ENCODE measurements around the gene ENDOD1. TPM values are rescaled to one million over a fixed set of nuclear protein-coding genes. Genes with fewer than 3 reads are reported as not detected.
"Not testable (repeated sequence)": the region's sequence is repeated elsewhere in the genome, so short reads cannot be mapped to it uniquely, and the experiment has no call there.

The ENDOD1 gene
- total and polyA plus RNA-seq, 9 donors, result 41.5 to 80.9 (median 63.6) TPM

DNA sequence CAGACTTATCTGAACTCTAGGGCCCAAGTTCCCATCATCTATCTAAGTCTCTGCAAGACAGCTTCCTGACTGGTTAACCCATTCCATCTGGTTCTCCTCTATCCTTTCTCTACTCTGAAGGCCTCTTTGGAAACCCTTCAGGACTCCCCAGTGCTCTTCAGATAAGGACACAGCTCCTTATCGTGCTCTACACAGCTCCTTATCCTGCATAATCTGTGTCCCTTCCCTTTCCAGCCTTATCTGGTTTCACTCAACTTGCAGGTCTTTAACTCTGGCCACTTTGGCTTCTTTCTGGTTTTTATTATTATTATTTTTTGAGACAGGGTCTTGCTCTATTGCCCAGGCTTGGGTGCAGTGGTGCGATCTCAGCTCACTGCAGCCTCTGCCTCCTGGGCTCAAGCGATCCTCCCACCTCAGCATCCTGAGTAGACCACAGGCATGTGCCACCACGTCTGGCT, 10.6 kb downstream of the ENDOD1 start:
- 79% methylated on average over 2 of the region's 4 CpGs for WGBS (ENCODE audit: insufficient coverage)
- Histone ChIP-seq H3K27me3 (ENCODE audit: control insufficient read depth, insufficient read depth, low read length) (no peaks in the 10 kb centered on the region), H3K36me3 (ENCODE audit: control insufficient read depth, insufficient read depth, low read length) (peaks cover 8% of the 10 kb centered on the region), H3K27ac (ENCODE audit: low read length) (no peak overlapping the region), H3K4me1 (ENCODE audit: control insufficient read depth, insufficient read depth, low read length) (peaks cover 58% of the 10 kb centered on the region), H3K9me3 (replicated peaks; ENCODE audit: control insufficient read depth, low read depth, low read length) (no peaks in the 10 kb centered on the region), H3K4me3 (ENCODE audit: low read length) (no peak overlapping the region)
- DNase-seq, result no peak

GRCh38 chr11:95100856-95101507, 11.3 kb downstream of the ENDOD1 start:
- no peak overlapping the region for H3K4me3 ChIP-seq (ENCODE audit: low read length)
- peak; percentile 82 for DNase-seq
- H3K36me3 ChIP-seq (ENCODE audit: control insufficient read depth, insufficient read depth, low read length), result peaks cover 10% of the 10 kb centered on the region
- H3K4me1 ChIP-seq (ENCODE audit: control insufficient read depth, insufficient read depth, low read length), result peaks cover 61% of the 10 kb centered on the region
- H3K9me3 ChIP-seq (replicated peaks; ENCODE audit: control insufficient read depth, low read depth, low read length), result no peaks in the 10 kb centered on the region
- no peaks in the 10 kb centered on the region for H3K27me3 ChIP-seq (ENCODE audit: control insufficient read depth, insufficient read depth, low read length)
- H3K27ac ChIP-seq (ENCODE audit: low read length), result peak overlapping the region; percentile 54
- WGBS (ENCODE audit: insufficient coverage), result 60% methylated on average over 1 of the region's 6 CpGs

- no peaks in the 10 kb centered on the region for H3K9me3 ChIP-seq (replicated peaks; ENCODE audit: control insufficient read depth, low read depth, low read length)
- H3K36me3 ChIP-seq (ENCODE audit: control insufficient read depth, insufficient read depth, low read length), result peaks cover 13% of the 10 kb centered on the region
- DNase-seq, result peak; percentile 37
- H3K27me3 ChIP-seq (ENCODE audit: control insufficient read depth, insufficient read depth, low read length), result no peaks in the 10 kb centered on the region
- peaks cover 65% of the 10 kb centered on the region for H3K4me1 ChIP-seq (ENCODE audit: control insufficient read depth, insufficient read depth, low read length)
- H3K27ac ChIP-seq (ENCODE audit: low read length), result peak overlapping the region; percentile 54
- no CpG with 5 or more reads among the region's 1 CpG for WGBS (ENCODE audit: insufficient coverage)
- no peak overlapping the region for H3K4me3 ChIP-seq (ENCODE audit: low read length)
Measured at GRCh38 chr11:95101935-95102334, 12.3 kb downstream of the ENDOD1 start.

DNA sequence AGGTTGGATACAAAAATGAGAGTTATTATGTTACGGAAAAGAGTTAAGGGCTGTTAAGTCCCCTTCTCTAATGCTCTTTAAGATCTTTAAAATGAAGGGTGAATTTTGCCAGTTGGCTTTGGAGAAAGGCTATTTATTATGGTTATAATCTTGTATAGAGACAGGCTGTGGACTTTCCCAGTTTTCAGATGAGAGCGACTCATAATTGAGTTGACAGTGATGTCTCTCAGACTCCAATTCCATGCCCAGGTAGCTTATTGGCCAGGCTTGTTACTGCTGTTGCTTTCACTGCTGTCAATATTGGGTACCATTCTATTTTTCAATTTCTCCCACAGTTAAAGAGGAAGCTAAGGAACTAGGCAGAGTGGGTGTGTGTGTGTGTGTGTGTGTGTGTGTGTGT, 13.1 kb downstream of the ENDOD1 start:
- no peaks in the 10 kb centered on the region for H3K27me3 ChIP-seq (ENCODE audit: control insufficient read depth, insufficient read depth, low read length)
- peak overlapping the region; percentile 31 for H3K27ac ChIP-seq (ENCODE audit: low read length)
- H3K4me1 ChIP-seq (ENCODE audit: control insufficient read depth, insufficient read depth, low read length), result peaks cover 67% of the 10 kb centered on the region
- H3K9me3 ChIP-seq (replicated peaks; ENCODE audit: control insufficient read depth, low read depth, low read length), result no peaks in the 10 kb centered on the region
- no peak for DNase-seq
- H3K4me3 ChIP-seq (ENCODE audit: low read length), result no peak overlapping the region
- WGBS (ENCODE audit: insufficient coverage), result 100% methylated on average over 1 of the region's 2 CpGs
- H3K36me3 ChIP-seq (ENCODE audit: control insufficient read depth, insufficient read depth, low read length), result peaks cover 13% of the 10 kb centered on the region

GRCh38 chr11:95103701-95104100, 14.1 kb downstream of the ENDOD1 start:
- DNase-seq, result no peak
- Histone ChIP-seq H3K36me3 (ENCODE audit: control insufficient read depth, insufficient read depth, low read length) (peaks cover 11% of the 10 kb centered on the region), H3K27me3 (ENCODE audit: control insufficient read depth, insufficient read depth, low read length) (no peaks in the 10 kb centered on the region), H3K9me3 (replicated peaks; ENCODE audit: control insufficient read depth, low read depth, low read length) (no peaks in the 10 kb centered on the region), H3K27ac (ENCODE audit: low read length) (peak overlapping the region; percentile 79), H3K4me1 (ENCODE audit: control insufficient read depth, insufficient read depth, low read length) (peaks cover 72% of the 10 kb centered on the region), H3K4me3 (ENCODE audit: low read length) (no peak overlapping the region)
- WGBS (ENCODE audit: insufficient coverage), result 77% methylated on average over 3 of the region's 5 CpGs

DNA sequence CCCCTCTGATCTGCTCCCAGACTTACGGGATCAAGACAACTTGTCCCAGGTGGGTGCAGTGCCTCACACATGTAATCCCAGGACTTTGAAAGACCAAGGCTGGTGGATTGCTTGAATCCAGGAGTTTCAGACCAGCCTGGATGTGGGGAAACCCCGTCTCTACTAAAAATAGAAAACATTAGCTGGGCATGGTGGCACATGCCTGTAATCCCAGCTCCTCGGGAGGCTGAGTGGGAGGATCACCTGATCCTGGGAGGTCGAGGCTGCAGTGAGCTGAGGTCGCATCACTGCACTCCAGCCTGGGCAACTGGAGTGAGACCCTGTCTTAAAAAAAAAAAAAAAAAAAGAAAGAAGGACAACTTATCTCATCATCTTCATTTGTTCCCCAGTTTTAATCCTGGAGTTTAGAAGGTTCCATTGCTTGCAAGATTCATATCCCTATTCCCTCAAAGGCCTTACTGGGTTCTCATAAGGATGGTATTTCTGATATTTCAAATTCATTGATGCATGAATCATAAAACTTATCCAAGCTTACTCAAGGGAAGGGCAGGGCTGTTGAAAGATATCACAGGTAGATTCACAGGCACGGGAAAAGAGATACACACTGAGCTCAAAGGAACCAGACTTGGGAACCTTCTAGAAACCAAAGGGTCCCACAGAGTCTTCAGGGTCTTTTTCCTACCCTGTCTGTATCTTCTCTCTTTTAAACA, 14.6 kb downstream of the ENDOD1 start:
- H3K9me3 ChIP-seq (replicated peaks; ENCODE audit: control insufficient read depth, low read depth, low read length), result no peaks in the 10 kb centered on the region
- peaks cover 7% of the 10 kb centered on the region for H3K36me3 ChIP-seq (ENCODE audit: control insufficient read depth, insufficient read depth, low read length)
- H3K4me3 ChIP-seq (ENCODE audit: low read length), result no peak overlapping the region
- H3K4me1 ChIP-seq (ENCODE audit: control insufficient read depth, insufficient read depth, low read length), result peaks cover 72% of the 10 kb centered on the region
- 67% methylated on average over 3 of the region's 6 CpGs for WGBS (ENCODE audit: insufficient coverage)
- DNase-seq, result no peak
- no peaks in the 10 kb centered on the region for H3K27me3 ChIP-seq (ENCODE audit: control insufficient read depth, insufficient read depth, low read length)
- H3K27ac ChIP-seq (ENCODE audit: low read length), result peak overlapping the region; percentile 79

- peaks cover 76% of the 10 kb centered on the region for H3K4me1 ChIP-seq (ENCODE audit: control insufficient read depth, insufficient read depth, low read length)
- peaks cover 13% of the 10 kb centered on the region for H3K36me3 ChIP-seq (ENCODE audit: control insufficient read depth, insufficient read depth, low read length)
- no peaks in the 10 kb centered on the region for H3K9me3 ChIP-seq (replicated peaks; ENCODE audit: control insufficient read depth, low read depth, low read length)
- no peaks in the 10 kb centered on the region for H3K27me3 ChIP-seq (ENCODE audit: control insufficient read depth, insufficient read depth, low read length)
- WGBS (ENCODE audit: insufficient coverage), result 86% methylated on average over 1 of the region's 3 CpGs
- peak overlapping the region; percentile 79 for H3K27ac ChIP-seq (ENCODE audit: low read length)
- DNase-seq, result peak; percentile 45
- no peak overlapping the region for H3K4me3 ChIP-seq (ENCODE audit: low read length)
Measured at GRCh38 chr11:95104856-95105255, 15.2 kb downstream of the ENDOD1 start.

- peak; percentile 48 for DNase-seq
- Histone ChIP-seq H3K27ac (ENCODE audit: low read length) (peak overlapping the region; percentile 85), H3K27me3 (ENCODE audit: control insufficient read depth, insufficient read depth, low read length) (no peaks in the 10 kb centered on the region), H3K4me1 (ENCODE audit: control insufficient read depth, insufficient read depth, low read length) (peaks cover 66% of the 10 kb centered on the region), H3K36me3 (ENCODE audit: control insufficient read depth, insufficient read depth, low read length) (peaks cover 16% of the 10 kb centered on the region), H3K9me3 (replicated peaks; ENCODE audit: control insufficient read depth, low read depth, low read length) (no peaks in the 10 kb centered on the region), H3K4me3 (ENCODE audit: low read length) (no peak overlapping the region)
- WGBS (ENCODE audit: insufficient coverage), result 58% methylated on average over 5 of the region's 9 CpGs
Measured at GRCh38 chr11:95108159-95108611, 18.5 kb downstream of the ENDOD1 start.

- WGBS (ENCODE audit: insufficient coverage), result 76% methylated on average over 4 of the region's 6 CpGs
- Histone ChIP-seq H3K4me3 (ENCODE audit: low read length) (no peak overlapping the region), H3K4me1 (ENCODE audit: control insufficient read depth, insufficient read depth, low read length) (peaks cover 59% of the 10 kb centered on the region)
Measured at GRCh38 chr11:95108671-95109551, 19.3 kb downstream of the ENDOD1 start.

DNA sequence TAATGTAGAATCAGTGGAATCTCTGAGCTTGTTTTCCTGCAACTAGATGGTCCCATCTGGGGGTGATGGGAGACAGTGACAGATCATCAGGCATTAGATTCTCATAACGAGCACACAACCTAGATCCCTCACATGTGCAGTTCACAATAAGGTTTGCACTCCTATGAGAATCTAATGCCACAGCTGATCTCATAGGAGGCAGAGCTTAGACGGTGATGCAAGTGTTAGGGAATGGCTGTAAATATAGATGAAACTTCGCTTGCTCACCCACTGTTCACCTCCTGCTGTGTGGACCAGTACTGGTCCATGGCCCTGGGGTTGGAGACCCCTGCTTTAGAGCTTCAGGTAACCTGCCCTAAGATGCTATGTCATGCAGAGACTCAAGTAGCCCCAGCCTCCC, 21.8 kb downstream of the ENDOD1 start:
- Histone ChIP-seq H3K36me3 (ENCODE audit: control insufficient read depth, insufficient read depth, low read length) (peaks cover 11% of the 10 kb centered on the region), H3K27ac (ENCODE audit: low read length) (peak overlapping the region; percentile 43), H3K4me1 (ENCODE audit: control insufficient read depth, insufficient read depth, low read length) (peaks cover 42% of the 10 kb centered on the region)
- not testable (repeated sequence) for H3K9me3 ChIP-seq (replicated peaks; ENCODE audit: control insufficient read depth, low read depth, low read length); H3K4me3 ChIP-seq (ENCODE audit: low read length); H3K27me3 ChIP-seq (ENCODE audit: control insufficient read depth, insufficient read depth, low read length); DNase-seq
- WGBS (ENCODE audit: insufficient coverage), result 100% methylated on average over 1 of the region's 3 CpGs

More at GRCh38 chr11:95108671-95109551, 19.3 kb downstream of the ENDOD1 start:
- Histone ChIP-seq H3K9me3 (replicated peaks; ENCODE audit: control insufficient read depth, low read depth, low read length) (no peaks in the 10 kb centered on the region), H3K27me3 (ENCODE audit: control insufficient read depth, insufficient read depth, low read length) (no peaks in the 10 kb centered on the region), H3K36me3 (ENCODE audit: control insufficient read depth, insufficient read depth, low read length) (peaks cover 16% of the 10 kb centered on the region), H3K27ac (ENCODE audit: low read length) (peak overlapping the region; percentile 85)
- no peak for DNase-seq

Measured in muscle of leg (tissue), 11 donors.